Spleen (tissue), 7 donors: ENCODE results near the gene PPP1R26.
"Not testable (repeated sequence)": the region's sequence is repeated elsewhere in the genome, so short reads cannot be mapped to it uniquely, and the experiment has no call there.

Source experiments
- CTCF ChIP-seq, 11 experiments: fragments of 200-600 bp in 7 of 11; fragments of 450-650 bp in 4 of 11; sonication (generic) in 4 of 11; IDR thresholded peaks in 8 of 11; conservative IDR thresholded peaks in 3 of 11; 1 replicate in 7 of 11; 2 replicates in 4 of 11; pipeline versions ENCODE4 v1.4.0 to v1.8.0; 2016 to 2021; ENCODE audit warnings: antibody characterized with exemption in 11 of 11, inconsistent platforms in 4 of 11, mild to moderate bottlenecking in 1 of 11
- POLR2A ChIP-seq, 3 donors: fragments of 450-650 bp; IDR thresholded peaks; one replicate each; pipeline ENCODE4 v1.5.1; 2017; ENCODE audit warnings: antibody characterized with exemption in 3 of 3, mild to moderate bottlenecking in 1 of 3
- donor health status: DM: no; HTN: no; CAD: no; lungs with moderate emphysema.
- donor health status: DM: no; HTN: no; CAD: no.
- donor health status: DM: no; HTN: no; CAD: no.

- not testable (repeated sequence) for TF ChIP-seq POLR2A (IDR thresholded peaks at IDR 0.05); CTCF (IDR thresholded peaks at IDR 0.05 in 8 of 11, conservative IDR thresholded peaks at IDR 0.05 in 3 of 11)
Observed at GRCh38 chr9:135449532-135449931, 30.1 kb upstream of the PPP1R26 start.
